ENCODE measurements around the gene UBE2L3.
"Not testable (repeated sequence)": the region's sequence is repeated elsewhere in the genome, so short reads cannot be mapped to it uniquely, and the experiment has no call there.

UBE2L3 gene

GRCh38 chr22:21626073-21626734 is 58.7 kb downstream of the UBE2L3 start:
- DNase-seq (ENCODE audit: extremely low read depth in 1 of 2, low read depth in 1 of 2): no peak

DNA sequence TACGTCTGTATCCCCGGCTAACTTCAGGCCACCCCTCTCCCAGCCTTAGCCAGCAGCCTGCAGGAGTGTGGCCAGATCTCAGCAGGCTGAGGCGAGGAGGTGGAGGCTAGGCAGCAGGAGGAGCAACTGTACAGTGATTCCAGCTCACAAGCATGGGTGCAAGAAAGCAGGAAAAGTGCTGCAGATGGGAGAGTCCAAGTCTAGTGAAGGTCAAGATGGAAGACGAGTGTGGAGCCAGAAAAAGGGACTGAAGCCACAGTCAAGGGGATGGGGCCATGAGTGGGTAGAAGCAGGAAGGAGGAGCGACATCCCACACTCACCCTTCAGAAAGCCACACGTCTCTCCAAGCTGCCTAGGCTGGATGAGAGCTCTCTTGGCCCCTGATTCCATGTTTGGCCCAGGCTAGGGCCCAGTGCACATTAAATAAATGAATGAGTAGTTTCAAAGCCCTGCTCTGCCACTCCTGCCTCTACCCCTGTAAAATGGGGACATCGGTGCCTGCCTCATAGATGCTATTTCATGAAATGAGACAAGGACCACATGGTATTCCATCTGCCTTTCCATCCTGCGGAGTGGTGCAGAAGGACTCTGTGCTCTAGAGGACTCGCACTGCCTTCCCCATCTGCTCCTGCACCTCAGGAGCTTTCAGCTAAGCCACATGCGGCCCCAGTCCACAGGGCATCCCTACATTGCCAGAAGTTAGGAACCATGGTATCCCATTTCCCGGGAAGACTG is 59.4 kb downstream of the UBE2L3 start:
- DNase-seq (ENCODE audit: extremely low read depth in 1 of 2, low read depth in 1 of 2): no peak

DNA sequence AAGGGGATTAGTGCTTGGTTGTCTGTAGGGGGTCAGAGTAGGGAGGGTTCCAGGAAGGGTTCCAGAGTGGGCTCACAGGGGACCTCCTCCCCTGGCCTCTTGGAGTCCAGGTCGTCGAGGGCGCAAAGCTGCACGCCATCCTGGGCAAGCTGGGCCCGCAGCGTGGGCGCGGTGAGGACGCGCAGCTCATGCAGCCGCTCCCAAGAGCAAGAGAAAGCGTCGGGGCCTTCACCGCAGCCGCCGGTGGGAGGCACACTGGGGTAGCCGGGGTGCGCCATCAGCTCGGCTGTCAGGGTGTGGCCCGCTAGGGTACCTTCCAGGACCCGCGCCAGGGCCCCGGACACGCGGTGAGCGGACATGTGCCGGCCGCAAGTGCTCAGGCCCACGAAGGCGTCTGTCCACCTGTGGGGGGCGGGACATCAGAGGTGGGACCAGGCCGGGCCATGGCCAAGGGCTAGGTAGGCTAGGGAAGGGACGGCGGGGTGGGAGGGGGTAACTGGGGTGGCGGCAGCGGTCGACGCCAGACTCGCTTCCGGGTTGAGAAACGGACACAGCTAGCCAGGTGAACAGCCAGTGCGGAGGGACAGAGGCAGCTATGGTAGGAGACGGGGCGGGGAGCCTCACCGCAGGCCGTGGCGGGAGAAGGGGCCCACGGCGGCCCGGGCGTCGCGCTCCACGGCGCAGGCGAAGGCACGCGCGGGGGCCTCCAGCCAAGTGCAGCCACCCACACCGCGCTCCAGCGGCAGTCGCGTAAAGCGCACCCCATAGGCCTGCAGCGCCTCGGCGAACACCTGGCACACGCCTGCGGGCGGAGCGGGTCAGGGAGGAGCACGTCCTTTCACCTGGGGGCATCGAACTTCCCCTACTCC is 61.1 kb downstream of the UBE2L3 start:
- no peak for DNase-seq (ENCODE audit: extremely low read depth in 1 of 2, low read depth in 1 of 2)

- peak; percentile 84 to 95 for DNase-seq (ENCODE audit: extremely low read depth in 1 of 2, low read depth in 1 of 2)
These were observed 62.0 kb downstream of the UBE2L3 start, which contains the start of gene YDJC for GRCh38 chr22:21629255-21630149. Gene YDJC, minus strand, starts transcription at chr22:21630022. Its CDS starts 8 bp downstream, at chr22:21630014.

DNA sequence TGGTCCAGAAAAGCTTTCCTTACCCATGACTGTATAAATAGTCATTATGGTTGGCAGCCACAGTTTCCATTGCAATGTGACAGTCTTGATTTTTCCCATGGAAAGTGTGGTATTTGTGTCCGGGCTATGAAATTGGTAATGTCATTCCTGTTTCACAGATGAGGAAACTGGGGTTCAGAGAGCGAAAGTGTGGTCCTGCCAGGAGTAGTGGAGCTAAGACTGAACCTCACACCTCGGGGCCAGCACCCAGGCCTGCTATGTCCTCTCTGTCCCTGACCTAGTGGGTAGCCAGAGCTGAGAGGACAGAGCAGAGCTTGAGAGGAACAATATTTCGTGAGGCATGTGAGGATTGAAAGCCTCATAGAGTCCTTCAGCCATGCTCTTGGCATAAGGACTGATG is 63.5 kb downstream of the UBE2L3 start:
- no peak for DNase-seq (ENCODE audit: extremely low read depth in 1 of 2, low read depth in 1 of 2)

GRCh38 chr22:21632237-21632895 is 64.9 kb downstream of the UBE2L3 start, which contains the start of gene CCDC116:
Gene CCDC116, plus strand, starts transcription at chr22:21632760. Its CDS starts 422 bp downstream, at chr22:21633182.
- DNase-seq (ENCODE audit: extremely low read depth in 1 of 2, low read depth in 1 of 2): peak in 1 of 2 donors; percentile 40

DNA sequence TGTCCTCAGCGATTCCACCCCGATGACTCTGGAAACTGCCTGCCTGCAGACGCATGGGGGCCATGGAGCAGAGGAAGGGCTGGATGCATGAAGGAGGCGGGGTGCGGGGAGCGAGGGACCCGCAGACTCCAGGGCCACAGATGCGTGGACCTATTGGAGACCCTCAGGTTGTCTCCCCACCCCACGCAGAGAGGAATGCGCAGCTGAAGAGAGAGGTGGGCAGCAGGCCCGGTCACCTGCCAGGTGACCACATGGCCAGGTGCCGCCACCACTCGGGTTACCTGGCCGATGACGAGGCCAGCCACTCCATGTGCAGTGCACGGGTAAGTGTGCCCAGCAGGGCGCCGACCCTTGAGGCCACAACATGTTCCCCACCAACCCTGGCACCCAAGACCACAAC is 65.4 kb downstream of the UBE2L3 start:
- no peak for DNase-seq (ENCODE audit: extremely low read depth in 1 of 2, low read depth in 1 of 2)

DNA sequence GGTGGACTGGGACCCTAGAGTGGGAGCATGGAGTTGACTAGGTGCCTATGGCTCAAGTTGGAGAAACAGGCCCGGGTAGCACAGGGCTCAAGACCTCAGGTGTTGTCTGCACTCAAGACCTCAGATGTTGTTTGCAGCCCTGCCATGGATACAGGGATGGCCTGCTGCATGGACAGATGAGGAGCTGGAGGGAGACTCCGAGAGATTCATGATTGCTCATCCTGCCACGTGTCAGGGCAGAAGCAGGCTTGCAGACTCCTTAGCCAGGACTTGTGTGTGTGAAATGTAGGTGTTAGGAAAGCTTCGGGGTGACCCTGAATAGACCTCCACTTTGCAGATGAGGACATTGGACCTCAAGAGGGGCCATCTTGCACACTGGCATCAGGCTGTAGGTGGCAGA is 66.0 kb downstream of the UBE2L3 start:
- DNase-seq (ENCODE audit: extremely low read depth in 1 of 2, low read depth in 1 of 2): no peak

- no peak for DNase-seq (ENCODE audit: extremely low read depth in 1 of 2, low read depth in 1 of 2)
These were observed 66.6 kb downstream of the UBE2L3 start for GRCh38 chr22:21634081-21634480.

GRCh38 chr22:21634844-21635243 is 67.3 kb downstream of the UBE2L3 start:
- no peak for DNase-seq (ENCODE audit: extremely low read depth in 1 of 2, low read depth in 1 of 2)

- DNase-seq (ENCODE audit: extremely low read depth in 1 of 2, low read depth in 1 of 2): no peak
These were observed 68.4 kb downstream of the UBE2L3 start for GRCh38 chr22:21635771-21636510.

GRCh38 chr22:21636629-21637218 is 69.2 kb downstream of the UBE2L3 start:
- DNase-seq (ENCODE audit: extremely low read depth in 1 of 2, low read depth in 1 of 2): no peak

DNA sequence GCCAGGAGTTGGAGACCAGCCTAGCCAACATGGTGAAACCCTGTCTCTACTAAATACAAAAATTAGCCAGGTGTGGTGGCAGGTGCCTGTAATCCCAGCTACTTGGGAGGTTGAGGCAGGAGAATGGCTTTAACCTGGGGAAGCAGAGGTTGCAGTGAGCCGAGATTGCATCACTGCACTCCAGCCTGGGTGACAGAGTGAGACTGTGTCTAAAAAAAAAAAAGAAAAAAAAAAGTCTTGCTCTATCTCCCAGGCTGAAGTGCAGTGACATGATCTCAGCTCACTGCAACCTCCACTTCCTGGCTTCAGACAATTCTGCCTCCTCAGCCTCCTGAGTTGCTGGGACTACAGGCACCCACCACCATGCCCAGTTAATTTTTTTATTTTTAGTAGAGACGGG is 69.9 kb downstream of the UBE2L3 start:
- not testable (repeated sequence) for DNase-seq (ENCODE audit: extremely low read depth in 1 of 2, low read depth in 1 of 2)

GRCh38 chr22:21639359-21639758 is 71.8 kb downstream of the UBE2L3 start:
- no peak for DNase-seq (ENCODE audit: extremely low read depth in 1 of 2, low read depth in 1 of 2)

- DNase-seq (ENCODE audit: extremely low read depth in 1 of 2, low read depth in 1 of 2): no peak
These were observed 73.3 kb downstream of the UBE2L3 start for GRCh38 chr22:21640810-21641209.

DNA sequence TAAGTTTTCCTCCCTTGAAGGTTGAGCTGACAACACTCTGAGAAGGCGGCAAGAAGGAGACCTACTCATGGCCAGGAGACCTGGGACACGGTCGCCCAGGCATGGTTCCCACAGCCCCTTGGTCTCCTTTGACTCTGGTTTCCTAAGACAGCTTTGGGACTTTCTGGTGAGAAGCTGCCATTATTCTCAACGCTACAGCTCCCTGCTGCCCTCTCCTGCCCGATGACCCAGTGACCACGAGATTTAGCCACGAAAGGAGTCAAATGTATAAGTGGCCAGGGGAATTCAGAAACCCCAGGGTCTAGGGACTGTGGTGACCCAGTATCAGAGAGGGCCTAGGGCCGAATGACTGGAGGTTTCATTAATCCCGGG is 73.9 kb downstream of the UBE2L3 start:
- DNase-seq (ENCODE audit: extremely low read depth in 1 of 2, low read depth in 1 of 2): no peak

- peak; percentile 94 to 95 for DNase-seq (ENCODE audit: extremely low read depth in 1 of 2, low read depth in 1 of 2)
These were observed 74.5 kb downstream of the UBE2L3 start, which contains the start of gene SDF2L1 for GRCh38 chr22:21641789-21642583. Gene SDF2L1, plus strand, starts transcription at chr22:21642302. Its CDS starts 35 bp downstream, at chr22:21642337.

All from activated CD8-positive, alpha-beta memory T cell treated with anti-CD3 and anti-CD28 coated beads for 1 hour (primary cell).